Activated CD8-positive, alpha-beta memory T cell treated with anti-CD3 and anti-CD28 coated beads, Interleukin-2, amount 50 U/mL, for 4 hours (primary cell): ENCODE results near the gene EFHD1.
A peak's percentile ranks its signal among the peaks of the same experiment; 100 is the strongest.
"Not testable (repeated sequence)": the region's sequence is repeated elsewhere in the genome, so short reads cannot be mapped to it uniquely, and the experiment has no call there.

ENCODE experiments used
- DNase-seq: peaks from one replicate; pipeline ENCODE4 v3.0.0-alpha.2; 2020

Gene EFHD1

GRCh38 chr2:232622563-232622962 is 10.8 kb upstream of the EFHD1 start:
- no peak for DNase-seq

GRCh38 chr2:232623768-232624765 is 9.3 kb upstream of the EFHD1 start:
- no peak for DNase-seq

- no peak for DNase-seq
These were observed 6.8 kb upstream of the EFHD1 start for GRCh38 chr2:232626584-232626983.

GRCh38 chr2:232628466-232629128 is 4.8 kb upstream of the EFHD1 start:
- DNase-seq: no peak

- no peak for DNase-seq
These were observed 4.3 kb upstream of the EFHD1 start for GRCh38 chr2:232629129-232629475.

GRCh38 chr2:232632229-232632903 is 1.0 kb upstream of the EFHD1 start:
- DNase-seq: no peak

- peak; percentile 31 for DNase-seq
These were observed 446 bp upstream of the EFHD1 start for GRCh38 chr2:232632904-232633412.

- no peak for DNase-seq
These were observed 1.1 kb downstream of the EFHD1 start for GRCh38 chr2:232634206-232635150.

GRCh38 chr2:232635376-232635775 is 2.0 kb downstream of the EFHD1 start:
- DNase-seq: not testable (repeated sequence)

- no peak for DNase-seq
These were observed 2.4 kb downstream of the EFHD1 start for GRCh38 chr2:232635820-232636219.

GRCh38 chr2:232636788-232637420 is 3.5 kb downstream of the EFHD1 start:
- no peak for DNase-seq

GRCh38 chr2:232637866-232638583 is 4.6 kb downstream of the EFHD1 start:
- DNase-seq: no peak

GRCh38 chr2:232641153-232641848 is 7.9 kb downstream of the EFHD1 start:
- DNase-seq: no peak

GRCh38 chr2:232643147-232643425 is 9.7 kb downstream of the EFHD1 start:
- DNase-seq: no peak

- DNase-seq: no peak
These were observed 10.5 kb downstream of the EFHD1 start for GRCh38 chr2:232643813-232644347.

- no peak for DNase-seq
These were observed 11.7 kb downstream of the EFHD1 start for GRCh38 chr2:232645061-232645460.

- no peak for DNase-seq
These were observed 13.3 kb downstream of the EFHD1 start for GRCh38 chr2:232646726-232647125.

- no peak for DNase-seq
These were observed 13.9 kb downstream of the EFHD1 start for GRCh38 chr2:232647261-232647660.

- no peak for DNase-seq
These were observed 15.6 kb downstream of the EFHD1 start for GRCh38 chr2:232649033-232649432.

- DNase-seq: no peak
These were observed 19.1 kb downstream of the EFHD1 start for GRCh38 chr2:232652505-232652851.
